Measurements from ENCODE around the gene PPP6R3.

Gene PPP6R3

GRCh38 chr11:68650801-68651200, 190.2 kb downstream of the PPP6R3 start:
- in situ Hi-C loops (cut with MboI; ENCODE audit: low pct_unique_long_range_greater_than_20kb, low sequenced_read_pairs, unreplicated experiment): no loop called here
- TF ChIP-seq CTCF (IDR thresholded peaks at IDR 0.05; ENCODE audit: extremely low read depth, insufficient read depth, missing control alignments): no peak
- DNase-seq (ENCODE audit: low spot score): no peak

GRCh38 chr11:68651208-68651984, 190.8 kb downstream of the PPP6R3 start:
- no peak for DNase-seq (ENCODE audit: low spot score)
- in situ Hi-C loops (cut with MboI; ENCODE audit: low pct_unique_long_range_greater_than_20kb, low sequenced_read_pairs, unreplicated experiment): no loop called here
- no peak for TF ChIP-seq CTCF (IDR thresholded peaks at IDR 0.05; ENCODE audit: extremely low read depth, insufficient read depth, missing control alignments)

- no peak for DNase-seq (ENCODE audit: low spot score)
- in situ Hi-C loops (cut with MboI; ENCODE audit: low pct_unique_long_range_greater_than_20kb, low sequenced_read_pairs, unreplicated experiment): no loop called here
- TF ChIP-seq CTCF (IDR thresholded peaks at IDR 0.05; ENCODE audit: extremely low read depth, insufficient read depth, missing control alignments): no peak
Measured at GRCh38 chr11:68651985-68652682, 191.6 kb downstream of the PPP6R3 start.

GRCh38 chr11:68652683-68653156, 192.2 kb downstream of the PPP6R3 start:
- no peak for TF ChIP-seq CTCF (IDR thresholded peaks at IDR 0.05; ENCODE audit: extremely low read depth, insufficient read depth, missing control alignments)
- no peak for DNase-seq (ENCODE audit: low spot score)
- in situ Hi-C loops (cut with MboI; ENCODE audit: low pct_unique_long_range_greater_than_20kb, low sequenced_read_pairs, unreplicated experiment): no loop called here

GRCh38 chr11:68653486-68654430, 193.2 kb downstream of the PPP6R3 start:
- in situ Hi-C loops (cut with MboI; ENCODE audit: low pct_unique_long_range_greater_than_20kb, low sequenced_read_pairs, unreplicated experiment): no loop called here
- no peak for TF ChIP-seq CTCF (IDR thresholded peaks at IDR 0.05; ENCODE audit: extremely low read depth, insufficient read depth, missing control alignments)
- DNase-seq (ENCODE audit: low spot score): no peak

- no peak for TF ChIP-seq CTCF (IDR thresholded peaks at IDR 0.05; ENCODE audit: extremely low read depth, insufficient read depth, missing control alignments)
- in situ Hi-C loops (cut with MboI; ENCODE audit: low pct_unique_long_range_greater_than_20kb, low sequenced_read_pairs, unreplicated experiment): no loop called here
- no peak for DNase-seq (ENCODE audit: low spot score)
Measured at GRCh38 chr11:68654978-68655377, 194.4 kb downstream of the PPP6R3 start.

Measured in GM13977 (cell line).